DND-41 (cell line): ENCODE results near the gene GNG12.

Experiments
- ATAC-seq: fragments of 200-7000 bp; cut with Tn5 transposase; 3 replicates; pipeline ENCODE4 v1.9.1; 2021; ENCODE audit warnings: low read depth; ENCODE audit not compliant: insufficient read depth
- DNase-seq: peaks from one replicate; pipeline ENCODE4 v3.0.0-alpha.2; 2020
- H2AFZ ChIP-seq: 2 replicates; pipeline ENCODE4 v1.6.0; 2012; ENCODE audit warnings: low read depth, low read length
- H3K27ac ChIP-seq: 2 replicates; pipeline ENCODE4 v1.5.1; 2012; ENCODE audit warnings: low read length, inconsistent platforms
- H3K27me3 ChIP-seq: fragments of 200-600 bp; sonication (generic); 2 replicates; pipeline ENCODE4 v1.6.0; 2012; ENCODE audit warnings: low read length, mild to moderate bottlenecking, inconsistent platforms; ENCODE audit not compliant: insufficient read depth, poor library complexity
- H3K36me3 ChIP-seq: 2 replicates; pipeline ENCODE4 v1.5.1; 2012; ENCODE audit warnings: low read length, inconsistent platforms; ENCODE audit not compliant: insufficient read depth
- H3K4me1 ChIP-seq: 2 replicates; pipeline ENCODE4 v1.5.1; 2012; ENCODE audit warnings: mild to moderate bottlenecking, low read length; ENCODE audit not compliant: insufficient read depth
- H3K4me2 ChIP-seq: 2 replicates; pipeline ENCODE4 v1.6.0; 2012; ENCODE audit warnings: mild to moderate bottlenecking, moderate library complexity, low read length, inconsistent platforms; ENCODE audit not compliant: insufficient read depth
- H3K4me3 ChIP-seq, 2 experiments: fragments of 200-600 bp in 1 of 2; shearing (Covaris generic) in 1 of 2; 2 replicates each; pipeline ENCODE4 v1.5.1; 2012 to 2016; ENCODE audit warnings: inconsistent platforms in 2 of 2, low read length in 2 of 2, mild to moderate bottlenecking in 2 of 2, low read depth in 1 of 2, moderate library complexity in 1 of 2
- H3K79me2 ChIP-seq: 2 replicates; pipeline ENCODE4 v1.6.0; 2012; ENCODE audit warnings: low read length, inconsistent platforms; ENCODE audit not compliant: insufficient read depth
- H3K9ac ChIP-seq: 2 replicates; pipeline ENCODE4 v1.6.0; 2012; ENCODE audit warnings: low read depth, mild to moderate bottlenecking, inconsistent platforms, low read length, moderate library complexity
- H3K9me3 ChIP-seq: 2 replicates; pipeline ENCODE4 v1.5.1; 2012; ENCODE audit warnings: low read length, moderate library complexity, mild to moderate bottlenecking, inconsistent platforms; ENCODE audit not compliant: insufficient read depth, severe bottlenecking
- H4K20me1 ChIP-seq: 2 replicates; pipeline ENCODE4 v1.6.0; 2012; ENCODE audit warnings: low read length; ENCODE audit not compliant: insufficient read depth
- CTCF ChIP-seq: IDR thresholded peaks from 2 replicates; pipeline ENCODE4 v1.5.1; 2012; ENCODE audit warnings: borderline replicate concordance, low read length, moderate library complexity, mild to moderate bottlenecking; ENCODE audit not compliant: poor library complexity, severe bottlenecking; ENCODE audit errors: extremely low read depth
- EZH2 ChIP-seq: IDR thresholded peaks from 3 replicates; pipeline ENCODE4 v1.6.1; 2012; ENCODE audit warnings: borderline replicate concordance, low read depth, mild to moderate bottlenecking, moderate library complexity, low read length, inconsistent platforms; ENCODE audit not compliant: severe bottlenecking

The GNG12 gene

DNA sequence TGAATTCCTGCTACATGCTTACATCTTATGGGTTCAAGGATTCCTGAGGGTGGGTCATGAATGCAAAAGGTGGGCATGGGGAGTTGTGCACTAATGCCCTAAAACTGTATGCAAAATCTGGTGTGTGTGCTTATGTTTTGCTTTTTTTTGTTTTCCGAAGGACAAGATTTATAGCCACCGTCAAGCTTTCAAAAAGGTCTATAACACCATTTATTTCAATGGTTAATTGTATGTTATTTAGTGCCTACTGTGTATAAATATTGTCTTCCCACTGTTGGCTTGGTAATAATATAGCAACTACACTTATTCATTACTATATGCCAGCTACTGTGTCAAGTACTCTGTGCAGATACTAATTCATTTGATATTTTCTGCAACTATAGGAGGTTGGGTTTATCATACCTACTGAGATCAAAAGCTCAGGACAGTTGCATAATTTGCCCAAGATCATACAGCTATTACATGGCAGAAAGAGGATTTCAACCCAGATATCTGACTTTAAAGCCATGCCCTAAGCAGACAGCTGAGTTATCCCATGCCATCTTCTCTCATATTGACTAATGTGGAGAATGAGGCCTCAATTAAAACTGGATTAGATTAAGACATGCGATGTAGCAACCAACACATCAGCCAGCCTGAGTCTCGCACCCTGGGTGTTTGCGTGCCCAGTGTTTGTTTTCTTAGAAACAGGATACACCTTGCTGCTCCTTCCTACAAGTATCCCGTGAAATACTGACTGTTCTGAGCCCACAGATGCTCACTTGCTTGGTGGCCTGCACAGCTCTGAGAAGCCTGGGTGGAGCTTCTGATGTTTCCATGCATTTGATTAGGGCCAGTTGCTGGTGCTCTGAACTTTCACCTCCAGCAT is 113.7 kb downstream of the GNG12 start:
- Histone ChIP-seq H3K9me3 (no peaks in the 10 kb centered on the region), H3K4me1 (peaks cover 9% of the 10 kb centered on the region), H3K79me2 (no peaks in the 10 kb centered on the region), H4K20me1 (no peaks in the 10 kb centered on the region), H3K9ac (no peak overlapping the region), H2AFZ (no peak overlapping the region), H3K27me3 (no peaks in the 10 kb centered on the region), H3K4me3 (no peak overlapping the region), H3K4me2 (no peak overlapping the region), H3K27ac (no peak overlapping the region), H3K36me3 (no peaks in the 10 kb centered on the region)
- DNase-seq (no peak), ATAC-seq (no peak)
- no peak for TF ChIP-seq EZH2
- no peak for TF ChIP-seq CTCF

DNA sequence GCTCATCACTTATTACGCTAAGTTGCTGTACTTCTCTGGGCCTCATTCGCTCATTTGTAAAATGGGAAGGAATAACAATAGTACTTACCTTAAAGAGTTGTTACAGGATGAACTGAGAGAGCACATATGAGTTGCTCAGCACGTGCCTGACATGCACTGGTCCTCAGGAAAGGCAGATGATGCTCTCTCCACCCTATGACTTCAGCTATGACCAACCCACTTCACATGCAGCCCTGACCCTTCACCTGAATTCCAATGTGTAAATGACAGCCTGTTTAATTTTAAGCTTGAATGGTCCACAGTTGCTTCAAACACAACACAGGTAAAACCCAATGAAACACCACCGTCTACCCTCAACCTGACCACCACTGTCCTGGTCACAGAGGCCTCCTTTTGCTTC is 115.4 kb downstream of the GNG12 start:
- Histone ChIP-seq H3K27me3 (no peaks in the 10 kb centered on the region), H3K79me2 (no peaks in the 10 kb centered on the region), H4K20me1 (no peaks in the 10 kb centered on the region), H3K9ac (no peak overlapping the region), H3K27ac (no peak overlapping the region), H3K36me3 (no peaks in the 10 kb centered on the region), H3K4me3 (no peak overlapping the region), H3K9me3 (no peaks in the 10 kb centered on the region), H2AFZ (no peak overlapping the region), H3K4me1 (peaks cover 21% of the 10 kb centered on the region), H3K4me2 (no peak overlapping the region)
- ATAC-seq (no peak), DNase-seq (no peak)
- TF ChIP-seq CTCF (no peak), EZH2 (no peak)

GRCh38 chr1:67716800-67717199 is 116.5 kb downstream of the GNG12 start:
- no peak overlapping the region for H2AFZ ChIP-seq
- no peaks in the 10 kb centered on the region for H3K36me3 ChIP-seq
- no peaks in the 10 kb centered on the region for H3K79me2 ChIP-seq
- no peak overlapping the region for H3K27ac ChIP-seq
- no peaks in the 10 kb centered on the region for H3K27me3 ChIP-seq
- peaks cover 27% of the 10 kb centered on the region for H3K4me1 ChIP-seq
- H3K9ac ChIP-seq = no peak overlapping the region
- no peak overlapping the region for H3K4me2 ChIP-seq
- no peak for ATAC-seq
- H3K9me3 ChIP-seq = no peaks in the 10 kb centered on the region
- DNase-seq = no peak
- no peak overlapping the region for H3K4me3 ChIP-seq
- H4K20me1 ChIP-seq = no peaks in the 10 kb centered on the region
- TF ChIP-seq EZH2 (no peak), CTCF (no peak)
